OCI-LY3 (cell line): ENCODE results near the gene ACSF3.

Experiments used
- CTCF ChIP-seq: fragments of 200-600, 300-600 bp; sonication (generic); IDR thresholded peaks from 2 replicates; pipeline ENCODE4 v1.5.1; 2014; ENCODE audit warnings: antibody characterized with exemption, low read length, low read depth
- EZH2phosphoT487 ChIP-seq: fragments of 200-600 bp; shearing (Covaris generic); IDR thresholded peaks from 2 replicates; pipeline ENCODE4 v1.6.1; 2018; ENCODE audit warnings: antibody characterized with exemption, mixed run types, low read depth

GRCh38 chr16:89058812-89059211 is 34.8 kb upstream of the ACSF3 start:
- TF ChIP-seq CTCF (no peak), EZH2phosphoT487 (no peak)
